ENCODE results near the gene RIMBP2.

GRCh38 chr12:130414381-130414780, 301.7 kb downstream of the RIMBP2 start:
- TF ChIP-seq, protein P1, sequence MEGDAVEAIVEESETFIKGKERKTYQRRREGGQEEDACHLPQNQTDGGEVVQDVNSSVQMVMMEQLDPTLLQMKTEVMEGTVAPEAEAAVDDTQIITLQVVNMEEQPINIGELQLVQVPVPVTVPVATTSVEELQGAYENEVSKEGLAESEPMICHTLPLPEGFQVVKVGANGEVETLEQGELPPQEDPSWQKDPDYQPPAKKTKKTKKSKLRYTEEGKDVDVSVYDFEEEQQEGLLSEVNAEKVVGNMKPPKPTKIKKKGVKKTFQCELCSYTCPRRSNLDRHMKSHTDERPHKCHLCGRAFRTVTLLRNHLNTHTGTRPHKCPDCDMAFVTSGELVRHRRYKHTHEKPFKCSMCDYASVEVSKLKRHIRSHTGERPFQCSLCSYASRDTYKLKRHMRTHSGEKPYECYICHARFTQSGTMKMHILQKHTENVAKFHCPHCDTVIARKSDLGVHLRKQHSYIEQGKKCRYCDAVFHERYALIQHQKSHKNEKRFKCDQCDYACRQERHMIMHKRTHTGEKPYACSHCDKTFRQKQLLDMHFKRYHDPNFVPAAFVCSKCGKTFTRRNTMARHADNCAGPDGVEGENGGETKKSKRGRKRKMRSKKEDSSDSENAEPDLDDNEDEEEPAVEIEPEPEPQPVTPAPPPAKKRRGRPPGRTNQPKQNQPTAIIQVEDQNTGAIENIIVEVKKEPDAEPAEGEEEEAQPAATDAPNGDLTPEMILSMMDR (IDR thresholded peaks at IDR 0.05) = no peak
- TF ChIP-seq EZH2 (IDR thresholded peaks at IDR 0.05) (no peak), EZH2phosphoT487 (IDR thresholded peaks at IDR 0.05) (no peak)
